CD14-positive monocyte (primary cell): ENCODE results near the gene PLA2G15. TPM values are rescaled to one million over a fixed set of nuclear protein-coding genes. Genes with fewer than 3 reads are reported as not detected.

ENCODE experiments used
- DNase-seq, 3 donors: peaks; one replicate each; pipeline ENCODE4 v3.0.0-alpha.2; 2011 to 2022
- H2AFZ ChIP-seq: 2 replicates; pipeline ENCODE4 v1.6.0; 2012; ENCODE audit warnings: mild to moderate bottlenecking, low read depth, low read length, inconsistent platforms; ENCODE audit not compliant: insufficient read depth, poor library complexity, severe bottlenecking
- H3K27ac ChIP-seq, 2 donors: 1 replicate in 1 of 2; 2 replicates in 1 of 2; pipeline ENCODE4 v1.5.1; 2012 to 2013; ENCODE audit warnings: low read length in 2 of 2, control low read depth in 1 of 2, inconsistent platforms in 1 of 2, low read depth in 1 of 2, mild to moderate bottlenecking in 1 of 2
- H3K27me3 ChIP-seq, 2 donors: one replicate each; pipeline versions ENCODE4 v1.6.0 to v1.6.1; 2011 to 2013; ENCODE audit warnings: low read length in 2 of 2; ENCODE audit not compliant: control insufficient read depth in 2 of 2, insufficient read depth in 2 of 2
- H3K36me3 ChIP-seq, 2 donors: replicated peaks in 1 of 2; 1 replicate in 1 of 2; 2 replicates in 1 of 2; pipeline versions ENCODE4 v1.5.1 to v1.6.1; 2012 to 2013; ENCODE audit warnings: low read length in 2 of 2, control low read depth in 1 of 2, inconsistent platforms in 1 of 2, mild to moderate bottlenecking in 1 of 2; ENCODE audit not compliant: insufficient read depth in 2 of 2, control insufficient read depth in 1 of 2
- H3K4me1 ChIP-seq, 2 donors: 1 replicate in 1 of 2; 2 replicates in 1 of 2; pipeline versions ENCODE4 v1.5.1 to v1.6.1; 2012 to 2013; ENCODE audit warnings: low read length in 2 of 2, control low read depth in 1 of 2, inconsistent platforms in 1 of 2, mild to moderate bottlenecking in 1 of 2, moderate library complexity in 1 of 2; ENCODE audit not compliant: insufficient read depth in 2 of 2, control insufficient read depth in 1 of 2
- H3K4me2 ChIP-seq: replicated peaks from 2 replicates; pipeline ENCODE3; 2012; ENCODE audit warnings: low read length, moderate library complexity, mild to moderate bottlenecking; ENCODE audit not compliant: poor library complexity, severe bottlenecking; ENCODE audit errors: extremely low read depth
- H3K4me3 ChIP-seq, 3 experiments: fragments of 200-600 bp in 1 of 3; sonication (generic) in 1 of 3; replicated peaks in 1 of 3; 1 replicate in 2 of 3; 2 replicates in 1 of 3; pipeline ENCODE4 v1.5.1; 2011 to 2013; ENCODE audit warnings: low read length in 3 of 3, mild to moderate bottlenecking in 3 of 3, control low read depth in 2 of 3, low read depth in 2 of 3, inconsistent platforms in 1 of 3, moderate library complexity in 1 of 3
- H3K79me2 ChIP-seq: 2 replicates; pipeline ENCODE4 v1.6.0; 2012; ENCODE audit warnings: mild to moderate bottlenecking, control low read depth, inconsistent platforms, low read length, moderate library complexity; ENCODE audit not compliant: insufficient read depth
- H3K9ac ChIP-seq: 2 replicates; pipeline ENCODE4 v1.6.0; 2017; ENCODE audit warnings: low read length, mild to moderate bottlenecking; ENCODE audit not compliant: insufficient read depth, poor library complexity, severe bottlenecking
- H3K9me3 ChIP-seq, 2 donors: replicated peaks in 1 of 2; 1 replicate in 1 of 2; 2 replicates in 1 of 2; pipeline versions ENCODE4 v1.5.1 to v1.6.1; 2012 to 2013; ENCODE audit warnings: low read length in 2 of 2, control low read depth in 1 of 2; ENCODE audit not compliant: control insufficient read depth in 1 of 2, insufficient read depth in 1 of 2
- H4K20me1 ChIP-seq: 2 replicates; pipeline ENCODE4 v1.6.0; 2012; ENCODE audit warnings: mild to moderate bottlenecking, low read length, control low read depth, moderate library complexity; ENCODE audit not compliant: insufficient read depth
- H3K27ac Mint-ChIP-seq, 7 donors: one replicate each; pipeline ENCODE4 v1.8.0; 2020; ENCODE audit warnings: mild to moderate bottlenecking in 7 of 7, mixed read lengths in 7 of 7, moderate library complexity in 6 of 7, inconsistent platforms in 2 of 7
- H3K27me3 Mint-ChIP-seq, 3 donors: one replicate each; pipeline ENCODE4 v1.8.0; 2021 to 2022; ENCODE audit warnings: low read depth in 3 of 3, mild to moderate bottlenecking in 3 of 3, mixed read lengths in 3 of 3, moderate library complexity in 3 of 3, inconsistent platforms in 1 of 3
- H3K36me3 Mint-ChIP-seq, 2 donors: one replicate each; pipeline ENCODE4 v1.8.0; 2020; ENCODE audit warnings: mixed read lengths in 2 of 2, inconsistent platforms in 1 of 2, mild to moderate bottlenecking in 1 of 2
- H3K4me1 Mint-ChIP-seq: one replicate; pipeline ENCODE4 v1.8.0; 2020; ENCODE audit warnings: mild to moderate bottlenecking, mixed read lengths
- H3K4me3 Mint-ChIP-seq, 2 donors: one replicate each; pipeline ENCODE4 v1.8.0; 2020; ENCODE audit warnings: mild to moderate bottlenecking in 2 of 2, mixed read lengths in 2 of 2, moderate library complexity in 1 of 2
- H3K9me3 Mint-ChIP-seq, 7 donors: one replicate each; pipeline ENCODE4 v1.8.0; 2020 to 2022; ENCODE audit warnings: mixed read lengths in 7 of 7, mild to moderate bottlenecking in 6 of 7, moderate library complexity in 6 of 7, inconsistent platforms in 2 of 7
- WGBS: methylation state at CpG from one replicate; pipeline ENCODE4 v1.1.5; 2013; ENCODE audit warnings: missing lambda C conversion rate; ENCODE audit not compliant: insufficient coverage; 5-methylcytosine and 5-hydroxymethylcytosine counted together
- intact Hi-C, 2 donors: fragments of 100-400 bp; cut with micrococcal nuclease; formaldehyde crosslinking; loops; one replicate each; pipeline versions ENCODE4 v1.15.0 to v1.15.1; 2023
- polyA minus RNA-seq: library from RNA; depleted of rRNA, polyadenylated mRNA; stranded (reverse); fragments of >200 nt; gene quantifications from 2 replicates; pipeline ENCODE4 v1.2.3, GENCODE V29; 2012
- polyA plus RNA-seq, 3 donors: library from polyadenylated mRNA; depleted of rRNA in 1 of 3; unstranded in 2 of 3; stranded (reverse) in 1 of 3; fragments of 300-500 nt in 2 of 3; fragments of >200 nt in 1 of 3; fragmentation: Illumina TruSeq in 2 of 3; gene quantifications; 1 replicate in 2 of 3; 2 replicates in 1 of 3; pipeline ENCODE4 v1.2.3, GENCODE V29; 2012 to 2021
- total RNA-seq, 12 experiments: library from RNA in 1 of 12; stranded (reverse) in 1 of 12; fragments of 120-200 nt in 1 of 12; gene quantifications; one replicate each; pipeline ENCODE4 v1.2.4 and lab custom pipeline; 2013 to 2026; ENCODE audit warnings: mixed read lengths in 6 of 12, inconsistent platforms in 1 of 12
- TF ChIP-seq, protein P1 (sequence below): fragments of 200-600 bp; IDR thresholded peaks from one replicate; pipeline ENCODE4 v1.8.0; 2022; ENCODE audit warnings: antibody characterized with exemption, mild to moderate bottlenecking

Gene PLA2G15, protein sequence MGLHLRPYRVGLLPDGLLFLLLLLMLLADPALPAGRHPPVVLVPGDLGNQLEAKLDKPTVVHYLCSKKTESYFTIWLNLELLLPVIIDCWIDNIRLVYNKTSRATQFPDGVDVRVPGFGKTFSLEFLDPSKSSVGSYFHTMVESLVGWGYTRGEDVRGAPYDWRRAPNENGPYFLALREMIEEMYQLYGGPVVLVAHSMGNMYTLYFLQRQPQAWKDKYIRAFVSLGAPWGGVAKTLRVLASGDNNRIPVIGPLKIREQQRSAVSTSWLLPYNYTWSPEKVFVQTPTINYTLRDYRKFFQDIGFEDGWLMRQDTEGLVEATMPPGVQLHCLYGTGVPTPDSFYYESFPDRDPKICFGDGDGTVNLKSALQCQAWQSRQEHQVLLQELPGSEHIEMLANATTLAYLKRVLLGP
- 21.2 TPM for total RNA-seq (2013)
- polyA plus RNA-seq (10 to 100 TPM; 27.8 to 34.8 (median 29.5) TPM), polyA minus RNA-seq (27.8 and 39.4 TPM in 2 replicates), total RNA-seq (lab: John Stamatoyannopoulos, UW) (1.3 to 14.4 (median 8.0) reads per million in 11 experiments)

- Histone ChIP-seq H3K79me2 (peaks cover 41% of the 10 kb centered on the region), H3K4me2 (peak within 1 kb of the TSS; percentile 91), H3K36me3 (peaks cover 9 to 17% of the 10 kb centered on the region in 2 donors), H3K27me3 (no peaks in the 10 kb centered on the region), H3K9ac (peak within 1 kb of the TSS; percentile 76), H3K27ac (peak within 1 kb of the TSS; percentile 61 to 86), H2AFZ (peak within 1 kb of the TSS; percentile 80), H3K4me1 (peaks cover 39 to 47% of the 10 kb centered on the region in 2 donors), H3K4me3 (peak within 1 kb of the TSS; percentile 69 to 89 (median 86)), H4K20me1 (peaks cover 4% of the 10 kb centered on the region), H3K9me3 (no peaks in the 10 kb centered on the region)
- DNase-seq: peak; percentile 79 to 92 (median 88)
- intact Hi-C loops: loop anchor here (5.0 to 10.0 kb wide), 2 partner anchors 67 to 160 kb away; partner anchors contain the start of genes PRMT7 (in 2 of the 2), SLC7A6OS (in 2 of the 2) and NFATC3 (in 1 of the 2)
- peaks cover 0 to 5% (median 0%) of the 10 kb centered on the region in 3 donors for H3K27me3 Mint-ChIP-seq
- H3K4me1 Mint-ChIP-seq: peaks cover 49% of the 10 kb centered on the region
- TF ChIP-seq, protein P1, sequence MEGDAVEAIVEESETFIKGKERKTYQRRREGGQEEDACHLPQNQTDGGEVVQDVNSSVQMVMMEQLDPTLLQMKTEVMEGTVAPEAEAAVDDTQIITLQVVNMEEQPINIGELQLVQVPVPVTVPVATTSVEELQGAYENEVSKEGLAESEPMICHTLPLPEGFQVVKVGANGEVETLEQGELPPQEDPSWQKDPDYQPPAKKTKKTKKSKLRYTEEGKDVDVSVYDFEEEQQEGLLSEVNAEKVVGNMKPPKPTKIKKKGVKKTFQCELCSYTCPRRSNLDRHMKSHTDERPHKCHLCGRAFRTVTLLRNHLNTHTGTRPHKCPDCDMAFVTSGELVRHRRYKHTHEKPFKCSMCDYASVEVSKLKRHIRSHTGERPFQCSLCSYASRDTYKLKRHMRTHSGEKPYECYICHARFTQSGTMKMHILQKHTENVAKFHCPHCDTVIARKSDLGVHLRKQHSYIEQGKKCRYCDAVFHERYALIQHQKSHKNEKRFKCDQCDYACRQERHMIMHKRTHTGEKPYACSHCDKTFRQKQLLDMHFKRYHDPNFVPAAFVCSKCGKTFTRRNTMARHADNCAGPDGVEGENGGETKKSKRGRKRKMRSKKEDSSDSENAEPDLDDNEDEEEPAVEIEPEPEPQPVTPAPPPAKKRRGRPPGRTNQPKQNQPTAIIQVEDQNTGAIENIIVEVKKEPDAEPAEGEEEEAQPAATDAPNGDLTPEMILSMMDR: no peak
- H3K9me3 Mint-ChIP-seq: peaks cover 0 to 2% (median 0%) of the 10 kb centered on the region in 7 donors
- under 1% methylated on average over 70 of the region's 75 CpGs for WGBS
- H3K36me3 Mint-ChIP-seq: peaks cover 12 to 27% of the 10 kb centered on the region in 2 donors
- peak within 1 kb of the TSS; percentile 60 to 92 (median 86) for H3K27ac Mint-ChIP-seq
- H3K4me3 Mint-ChIP-seq: peak within 1 kb of the TSS; percentile 97 to 98
Observed at GRCh38 chr16:68244903-68245853, at the start of gene PLA2G15. PLA2G15 (plus strand) TSS chr16:68245373; CDS start chr16:68245427, 54 bp downstream.

DNA sequence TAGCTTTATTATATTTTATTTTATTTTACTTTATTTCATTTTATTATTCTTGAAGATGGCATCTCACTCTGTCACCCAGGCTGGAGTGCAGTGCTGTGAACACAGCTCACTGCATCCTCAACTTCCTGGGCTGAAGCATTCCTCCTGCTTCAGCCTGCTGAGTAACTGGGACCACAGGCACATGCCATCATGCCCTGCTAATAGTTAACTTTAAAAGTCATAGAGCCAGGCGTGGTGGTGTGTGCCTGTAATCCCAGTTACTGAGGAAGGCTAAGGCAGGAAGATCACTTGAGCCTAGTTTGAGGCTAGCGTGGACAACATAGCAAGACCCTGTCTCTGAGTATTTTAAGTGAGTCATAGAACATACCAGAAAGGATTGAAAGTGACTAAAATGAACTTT lies 47.9 kb upstream of the PLA2G15 start:
- Histone ChIP-seq H3K4me3 (no peak overlapping the region), H3K4me1 (no peaks in the 10 kb centered on the region), H3K4me2 (no peak overlapping the region), H2AFZ (no peak overlapping the region), H3K9me3 (no peaks in the 10 kb centered on the region), H3K36me3 (peaks cover 25 to 56% of the 10 kb centered on the region in 2 donors), H3K27me3 (no peaks in the 10 kb centered on the region), H3K9ac (no peak overlapping the region), H4K20me1 (peaks cover 10% of the 10 kb centered on the region), H3K79me2 (peaks cover 8% of the 10 kb centered on the region), H3K27ac (no peak overlapping the region)
- H3K27me3 Mint-ChIP-seq: no peaks in the 10 kb centered on the region
- H3K27ac Mint-ChIP-seq: no peak overlapping the region
- TF ChIP-seq, protein P1: no peak
- H3K36me3 Mint-ChIP-seq: peaks cover 28 to 40% of the 10 kb centered on the region in 2 donors
- no peak for DNase-seq
- H3K4me1 Mint-ChIP-seq: no peaks in the 10 kb centered on the region
- 100% methylated on average over 1 of the region's 2 CpGs for WGBS
- intact Hi-C loops: no loop called here
- no peaks in the 10 kb centered on the region for H3K9me3 Mint-ChIP-seq
- H3K4me3 Mint-ChIP-seq: no peak overlapping the region
